NOMO-1 (cell line): ENCODE measurements around the gene IGF2BP1.
"Not testable (repeated sequence)": the region's sequence is repeated elsewhere in the genome, so short reads cannot be mapped to it uniquely, and the experiment has no call there.

Source experiments
- DNase-seq, 2 experiments: peaks; one replicate each; lab custom pipeline; 2025; ENCODE audit not compliant: unreplicated experiment in 2 of 2; lab: John Stamatoyannopoulos, UW

Gene IGF2BP1

DNA sequence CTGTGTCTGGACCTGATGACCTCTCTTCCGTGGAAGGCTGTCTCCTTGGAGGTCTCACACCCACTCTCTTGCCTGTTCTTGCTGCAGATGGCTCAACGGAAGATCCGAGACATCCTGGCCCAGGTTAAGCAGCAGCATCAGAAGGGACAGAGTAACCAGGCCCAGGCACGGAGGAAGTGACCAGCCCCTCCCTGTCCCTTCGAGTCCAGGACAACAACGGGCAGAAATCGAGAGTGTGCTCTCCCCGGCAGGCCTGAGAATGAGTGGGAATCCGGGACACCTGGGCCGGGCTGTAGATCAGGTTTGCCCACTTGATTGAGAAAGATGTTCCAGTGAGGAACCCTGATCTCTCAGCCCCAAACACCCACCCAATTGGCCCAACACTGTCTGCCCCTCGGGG is 52.1 kb downstream of the IGF2BP1 start:
- DNase-seq, result no peak

DNA sequence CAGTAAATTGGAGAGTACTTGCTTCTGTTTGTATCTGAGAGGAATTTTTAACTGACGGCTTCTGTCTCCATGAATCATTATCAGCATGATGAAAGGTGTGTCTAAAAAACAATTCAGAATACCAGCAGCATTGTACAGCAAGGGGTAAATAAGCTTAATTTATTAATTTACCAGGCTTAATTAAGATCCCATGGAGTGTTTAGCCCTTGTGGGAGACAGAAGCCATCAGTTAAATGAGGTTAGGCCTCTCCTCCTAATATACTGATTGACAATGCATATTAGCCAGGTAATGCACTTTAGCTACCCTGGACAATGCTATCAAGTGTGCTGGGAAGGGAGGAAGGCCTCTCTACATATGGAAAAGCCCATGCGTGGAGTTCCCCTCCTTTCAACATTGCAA is 53.4 kb downstream of the IGF2BP1 start:
- DNase-seq, result no peak

DNA sequence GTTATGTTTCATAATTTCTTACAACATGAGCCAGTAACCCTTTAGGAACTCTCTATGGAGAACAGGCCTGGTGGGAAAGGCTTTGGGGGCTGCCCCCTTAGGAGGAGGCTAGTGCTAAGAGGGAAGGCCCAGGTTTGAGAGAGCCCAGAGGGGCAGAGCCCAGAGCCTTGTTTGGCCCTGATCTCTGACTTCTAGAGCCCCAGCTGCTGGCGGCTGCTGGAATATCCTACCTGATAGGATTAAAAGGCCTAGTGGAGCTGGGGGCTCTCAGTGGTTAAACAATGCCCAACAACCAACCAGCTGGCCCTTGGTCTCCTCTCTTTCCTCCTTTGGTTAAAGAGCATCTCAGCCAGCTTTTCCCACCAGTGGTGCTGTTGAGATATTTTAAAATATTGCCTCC is 54.1 kb downstream of the IGF2BP1 start:
- DNase-seq, result no peak

DNA sequence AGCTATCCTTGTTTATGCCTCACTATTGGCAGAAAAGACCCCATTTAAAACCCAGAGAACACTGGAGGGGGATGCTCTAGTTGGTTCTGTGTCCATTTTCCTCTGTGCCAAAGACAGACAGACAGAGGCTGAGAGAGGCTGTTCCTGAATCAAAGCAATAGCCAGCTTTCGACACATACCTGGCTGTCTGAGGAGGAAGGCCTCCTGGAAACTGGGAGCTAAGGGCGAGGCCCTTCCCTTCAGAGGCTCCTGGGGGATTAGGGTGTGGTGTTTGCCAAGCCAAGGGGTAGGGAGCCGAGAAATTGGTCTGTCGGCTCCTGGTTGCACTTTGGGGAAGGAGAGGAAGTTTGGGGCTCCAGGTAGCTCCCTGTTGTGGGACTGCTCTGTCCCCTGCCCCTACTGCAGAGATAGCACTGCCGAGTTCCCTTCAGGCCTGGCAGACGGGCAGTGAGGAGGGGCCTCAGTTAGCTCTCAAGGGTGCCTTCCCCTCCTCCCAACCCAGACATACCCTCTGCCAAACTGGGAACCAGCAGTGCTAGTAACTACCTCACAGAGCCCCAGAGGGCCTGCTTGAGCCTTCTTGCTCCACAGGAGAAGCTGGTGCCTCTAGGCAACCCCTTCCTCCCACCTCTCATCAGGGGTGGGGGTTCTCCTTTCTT is 56.1 kb downstream of the IGF2BP1 start:
- no peak for DNase-seq

DNA sequence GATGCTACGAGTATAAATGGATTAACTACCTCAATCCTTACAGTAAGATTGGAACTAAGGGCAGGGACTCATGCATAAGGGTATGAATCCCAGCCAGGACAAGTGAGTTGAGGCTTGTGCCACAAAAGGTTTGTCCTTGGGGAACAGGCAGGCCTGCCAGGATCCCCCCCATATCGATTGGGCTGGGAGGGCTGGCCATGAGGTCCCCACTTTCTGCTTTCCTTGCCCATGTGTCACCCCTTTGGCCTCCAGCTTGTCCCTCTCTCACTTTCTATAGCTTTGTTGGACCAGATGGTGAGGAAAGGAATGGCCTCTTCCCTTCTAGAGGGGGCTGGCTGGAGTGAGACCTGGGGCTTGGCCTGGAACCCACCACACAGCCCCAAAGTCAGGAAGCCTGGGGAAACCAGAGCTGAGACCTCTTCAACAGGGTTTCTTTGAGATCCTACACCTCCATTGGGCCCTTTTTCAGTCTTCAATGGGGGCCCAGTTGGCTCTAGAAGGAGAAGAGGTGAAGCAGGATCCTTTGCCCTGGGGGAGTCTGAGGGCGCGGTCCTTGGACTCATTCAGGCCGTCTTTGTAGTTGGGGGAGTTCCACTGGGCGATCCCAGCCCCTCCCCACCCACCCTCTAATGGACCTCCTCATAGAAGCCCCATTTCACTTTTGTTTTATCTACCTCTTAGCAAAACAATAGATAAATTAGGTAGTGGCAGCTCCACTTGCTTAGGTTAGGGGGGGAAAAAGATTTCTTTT is 57.3 kb downstream of the IGF2BP1 start:
- DNase-seq, result no peak

DNA sequence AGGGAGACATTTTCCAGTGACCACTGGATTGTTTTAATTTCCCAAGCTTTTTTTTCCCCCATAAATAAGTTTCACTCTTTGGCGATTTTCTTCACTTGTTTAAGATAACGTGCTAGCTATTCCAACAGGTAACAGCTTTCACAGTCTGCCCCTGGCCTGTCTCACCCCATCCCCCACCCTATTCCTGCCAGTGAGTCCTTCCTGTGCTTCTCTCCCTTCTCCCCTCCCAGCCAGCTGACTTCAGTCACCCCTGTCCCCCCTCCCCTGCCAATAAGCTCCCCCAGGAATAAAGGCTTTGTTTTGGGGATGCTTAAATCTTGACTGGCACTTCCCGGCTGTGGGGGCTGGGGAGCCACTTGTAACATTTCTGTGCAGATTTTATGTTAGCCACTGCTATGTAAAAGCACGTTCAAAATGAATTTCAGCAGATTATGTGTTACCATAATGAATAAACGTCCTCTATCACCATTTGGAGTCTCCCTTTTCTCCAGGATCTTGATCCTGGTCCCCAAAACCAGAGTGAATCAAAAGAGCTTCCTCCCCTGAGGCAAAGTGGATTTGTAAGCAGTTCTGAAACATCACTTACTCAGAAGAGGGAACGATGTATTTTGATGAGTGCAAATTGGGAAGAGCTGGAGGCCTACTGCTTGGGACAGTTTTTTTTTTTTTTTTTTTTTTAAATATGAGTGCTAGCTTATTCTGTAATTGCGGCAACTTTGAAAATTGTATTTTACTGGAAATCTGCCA is 58.2 kb downstream of the IGF2BP1 start:
- no peak for DNase-seq

DNA sequence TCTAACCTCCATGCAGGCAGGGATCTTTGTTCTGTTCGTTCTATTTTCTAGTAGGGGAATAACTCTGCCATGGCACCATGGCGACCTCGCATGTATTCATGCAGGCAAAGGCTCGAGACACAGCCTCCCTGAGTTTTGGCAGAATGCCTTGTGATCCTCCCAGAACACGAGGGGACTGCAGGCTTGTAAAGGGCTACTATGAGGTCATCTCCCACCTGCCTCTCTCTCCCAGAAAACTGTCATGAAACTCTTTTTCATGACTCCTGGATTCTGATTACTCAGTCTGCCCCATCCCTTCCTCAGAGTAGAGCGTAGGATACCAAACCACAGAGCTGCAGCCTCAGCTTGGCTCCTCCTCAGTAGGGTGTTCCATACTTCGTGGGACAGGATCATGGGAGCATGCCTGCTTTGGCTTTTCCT is 64.3 kb downstream of the IGF2BP1 start:
- DNase-seq, result no peak

DNA sequence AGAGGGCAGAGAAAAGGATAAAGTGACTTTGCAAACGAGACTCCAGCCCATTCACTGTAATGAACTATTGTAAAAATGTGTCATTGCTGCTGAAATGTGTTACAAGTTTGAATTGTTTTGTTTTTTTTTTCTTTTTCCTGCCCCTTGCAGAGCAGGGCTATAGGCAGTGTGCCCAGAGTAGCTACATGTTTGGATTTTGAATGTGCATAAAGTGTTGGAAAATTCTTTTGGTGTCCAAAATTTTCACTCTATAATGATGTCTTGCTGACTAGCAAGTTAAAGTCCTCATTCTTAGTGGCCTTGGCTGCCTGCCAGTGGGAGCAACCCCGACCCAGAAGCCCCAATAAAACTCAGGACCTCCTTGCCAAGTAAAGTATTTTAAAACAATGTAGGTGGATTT is 66.5 kb downstream of the IGF2BP1 start:
- DNase-seq, result no peak

DNA sequence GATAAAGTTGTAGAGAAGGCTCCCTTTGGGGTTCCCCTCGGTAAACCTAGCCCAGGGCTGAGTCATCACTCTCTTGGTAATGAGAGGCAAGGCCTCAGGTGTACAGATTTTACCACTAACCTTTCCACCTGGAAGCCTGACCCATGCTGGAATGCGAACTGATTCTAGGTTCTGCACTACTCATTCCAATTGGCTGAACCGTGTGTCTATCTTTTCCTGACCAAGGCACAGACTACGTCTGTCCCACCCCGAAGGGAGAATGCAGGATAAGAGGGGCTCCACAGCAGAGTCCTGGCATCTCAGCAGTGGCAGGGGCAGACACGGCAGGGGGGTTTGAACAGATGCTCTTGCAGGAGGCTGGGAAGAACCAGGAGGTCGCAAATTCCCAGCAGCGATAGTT is 70.0 kb downstream of the IGF2BP1 start:
- DNase-seq, result no peak

DNA sequence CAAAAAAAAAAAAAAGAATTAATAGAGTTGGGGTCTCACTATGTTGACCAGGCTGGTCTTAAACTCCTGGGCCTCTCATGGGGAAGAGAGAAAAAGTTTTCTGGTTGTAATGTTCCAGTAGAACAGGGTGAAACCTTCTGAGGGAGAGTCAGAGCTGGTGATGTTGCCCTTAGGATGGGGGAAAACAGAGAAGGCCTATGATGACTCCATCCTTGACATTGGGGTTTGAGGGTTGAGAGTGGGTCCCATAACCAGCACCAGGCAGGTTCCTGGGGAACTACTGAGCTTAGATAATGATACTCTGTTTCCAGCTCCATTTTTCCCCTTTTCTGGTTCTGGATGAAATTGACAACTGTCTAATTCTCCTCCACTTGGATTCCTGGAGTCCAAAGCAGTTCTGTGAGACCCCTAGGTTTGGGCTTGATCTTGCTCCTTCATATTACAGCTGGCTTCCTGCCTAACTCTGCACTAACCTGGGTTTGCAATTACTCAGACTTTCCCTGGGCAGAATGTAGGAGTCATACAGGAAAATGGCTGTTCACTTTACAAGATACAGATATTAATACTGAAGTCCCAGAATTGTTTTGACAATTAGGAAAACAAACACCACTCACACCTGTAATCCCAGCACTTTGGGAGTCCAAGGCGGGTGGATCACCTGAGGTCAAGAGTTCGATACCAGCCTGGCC is 72.5 kb downstream of the IGF2BP1 start:
- no peak for DNase-seq

DNA sequence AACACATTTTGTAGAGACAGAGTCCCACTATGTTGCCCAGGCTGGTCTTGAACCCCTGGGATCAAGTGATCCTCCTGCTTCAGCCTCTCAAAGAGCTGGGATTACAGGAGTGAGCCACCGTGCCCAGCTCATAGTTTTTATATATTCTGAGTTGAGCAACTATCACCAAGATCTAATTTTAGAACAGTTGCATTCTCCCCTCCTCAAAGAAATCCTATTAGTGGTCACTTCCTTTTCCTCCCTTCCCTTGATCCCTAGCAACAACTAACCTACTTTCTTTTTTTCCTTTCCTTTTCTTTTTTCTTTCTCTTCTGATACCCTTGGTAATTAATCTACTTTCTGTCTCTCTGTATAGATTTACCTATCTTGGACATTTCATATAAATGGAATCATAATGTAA is 73.9 kb downstream of the IGF2BP1 start:
- peak in 1 of 2 experiments; percentile 11 for DNase-seq

DNA sequence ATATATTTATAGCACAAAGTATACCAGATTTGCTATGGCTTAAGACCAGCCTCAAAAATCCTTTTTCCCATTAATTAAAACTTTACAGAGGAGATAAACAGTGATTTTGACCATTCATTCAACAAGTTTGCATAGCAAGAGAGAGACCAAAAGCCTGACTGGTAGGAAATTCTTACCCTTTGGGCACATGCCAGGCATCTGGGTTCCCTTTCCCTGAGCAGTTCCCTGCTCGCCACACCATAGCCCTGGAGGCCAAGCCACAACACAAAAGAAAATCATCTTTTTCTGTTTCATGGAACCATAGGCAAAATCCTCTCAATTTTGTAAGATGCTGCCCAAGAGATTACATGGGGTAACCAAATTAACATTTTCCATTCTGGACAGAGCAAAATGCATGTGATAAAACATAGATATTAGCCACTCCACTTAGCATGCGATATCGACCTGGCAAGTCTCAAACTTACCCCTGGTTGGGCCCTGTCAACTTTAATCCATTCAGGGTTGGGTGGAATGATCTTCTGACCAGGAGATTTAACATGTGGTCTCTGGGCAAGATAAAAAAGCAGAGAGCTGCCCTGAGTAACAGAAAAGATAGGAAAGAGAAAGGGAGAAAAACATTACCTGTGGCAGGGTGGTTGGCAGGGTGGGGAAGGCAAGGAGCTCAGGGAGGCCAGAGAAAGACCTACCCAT is 77.8 kb downstream of the IGF2BP1 start:
- no peak for DNase-seq

DNA sequence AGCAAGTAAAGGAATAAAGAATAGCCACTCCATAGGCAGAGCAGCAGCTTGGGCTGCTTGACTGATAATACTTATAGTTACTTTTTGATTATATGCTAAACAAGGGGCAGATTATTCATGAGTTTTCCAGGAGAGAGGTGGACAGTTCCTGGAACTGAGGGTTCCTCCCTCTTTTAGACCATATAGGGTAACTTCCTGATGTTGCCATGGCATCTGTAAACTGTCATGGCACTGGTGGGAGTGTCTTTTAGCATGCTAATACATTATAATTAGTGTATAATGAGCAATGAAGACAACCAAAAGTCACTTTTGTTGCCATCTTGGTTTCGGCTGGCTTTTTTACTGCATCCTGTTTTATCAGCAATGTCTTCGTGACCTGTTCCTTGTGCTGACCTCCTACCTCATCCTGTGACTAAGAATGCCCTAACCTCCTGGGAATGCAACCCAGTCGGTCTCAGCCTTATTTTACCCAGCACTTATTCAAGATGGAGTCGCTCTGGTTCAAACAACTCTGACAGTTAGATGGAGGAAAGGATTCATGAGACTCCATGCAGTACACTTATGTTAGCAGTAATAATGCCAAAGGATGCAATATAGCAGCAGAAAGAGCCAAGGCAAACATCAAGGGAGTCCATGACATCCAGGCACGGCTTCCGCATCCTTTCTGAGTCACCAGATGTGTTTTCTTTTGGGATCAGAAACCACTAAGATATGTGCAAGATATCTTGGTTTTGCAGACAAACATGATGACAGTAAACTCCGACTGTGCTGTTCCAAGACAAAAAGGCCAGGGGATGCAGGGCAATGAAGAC is 79.6 kb downstream of the IGF2BP1 start:
- DNase-seq, result no peak

DNA sequence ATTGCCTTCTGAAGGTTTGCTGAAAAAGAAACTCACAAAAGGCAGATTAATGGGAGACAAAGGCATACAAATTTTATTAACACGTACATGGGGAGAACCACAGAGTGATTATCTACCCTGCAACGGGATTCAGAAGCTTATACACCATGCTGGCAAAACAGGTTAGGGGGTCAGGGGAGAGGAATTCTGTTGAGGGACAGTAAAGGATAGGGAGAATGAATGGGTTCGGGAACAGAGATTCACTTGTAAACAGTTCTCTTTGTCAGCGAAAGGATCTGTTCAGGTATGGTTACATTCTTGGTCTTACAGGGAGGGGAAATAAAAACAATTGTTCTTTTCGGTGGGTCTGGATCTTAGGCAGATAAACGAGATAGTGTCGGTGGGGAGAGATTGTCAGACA is 81.1 kb downstream of the IGF2BP1 start:
- no peak for DNase-seq

DNA sequence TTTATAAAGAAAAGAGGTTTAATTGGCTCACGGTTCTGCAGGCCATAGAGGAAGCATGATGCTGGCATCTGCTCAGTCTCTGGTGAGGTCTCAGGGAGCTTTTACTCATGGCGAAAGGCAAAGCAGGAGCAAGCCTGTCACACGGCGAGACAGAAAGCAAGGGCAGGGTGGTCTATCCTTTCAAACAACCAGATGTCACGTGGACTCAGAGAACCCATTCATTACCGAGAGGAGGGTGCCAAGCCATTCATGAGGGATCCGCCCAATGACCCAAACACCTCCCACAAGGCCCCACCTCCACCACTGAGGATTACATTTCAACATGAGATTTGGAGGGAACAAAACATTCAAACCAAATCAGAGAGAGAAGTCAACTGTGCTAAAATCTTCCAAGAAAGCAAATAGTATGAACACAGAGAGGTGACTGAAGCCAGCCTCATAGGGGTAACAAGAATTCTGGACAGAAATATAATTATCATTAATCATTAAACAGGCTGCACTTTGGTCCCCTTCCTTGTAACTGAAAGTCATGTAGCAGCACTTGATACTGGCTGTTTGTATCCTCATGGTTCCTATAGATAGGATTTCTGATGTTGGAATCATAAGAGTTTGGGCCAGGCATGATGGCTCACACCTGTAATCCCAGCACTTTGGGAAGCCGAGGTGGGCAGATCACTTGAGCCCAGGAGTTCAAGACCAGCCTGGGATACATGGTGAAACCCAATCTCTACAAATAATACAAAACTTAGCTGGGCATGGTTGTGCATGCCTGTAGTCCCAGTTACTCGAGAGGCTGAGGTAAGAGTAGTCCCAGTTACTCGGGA is 82.9 kb downstream of the IGF2BP1 start:
- DNase-seq, result no peak

DNA sequence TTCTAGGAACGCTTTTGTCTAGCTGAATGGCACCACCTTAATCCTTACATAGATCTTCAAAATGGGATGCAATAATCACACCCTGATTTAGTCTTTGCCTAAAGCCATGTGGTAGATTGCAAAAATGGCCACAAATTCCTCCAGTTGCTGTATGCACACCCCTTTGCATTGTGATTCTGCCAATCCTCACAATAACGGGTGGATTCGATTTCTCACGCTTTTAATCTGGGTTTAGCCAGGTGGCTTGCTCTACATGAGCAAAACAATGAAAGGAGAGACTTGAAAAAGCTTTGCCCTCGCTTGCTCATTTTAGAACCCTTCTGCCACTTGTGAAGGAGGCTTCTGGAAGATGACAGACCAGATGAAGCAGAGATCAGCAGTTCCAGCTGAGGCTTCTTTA is 85.0 kb downstream of the IGF2BP1 start:
- no peak for DNase-seq

DNA sequence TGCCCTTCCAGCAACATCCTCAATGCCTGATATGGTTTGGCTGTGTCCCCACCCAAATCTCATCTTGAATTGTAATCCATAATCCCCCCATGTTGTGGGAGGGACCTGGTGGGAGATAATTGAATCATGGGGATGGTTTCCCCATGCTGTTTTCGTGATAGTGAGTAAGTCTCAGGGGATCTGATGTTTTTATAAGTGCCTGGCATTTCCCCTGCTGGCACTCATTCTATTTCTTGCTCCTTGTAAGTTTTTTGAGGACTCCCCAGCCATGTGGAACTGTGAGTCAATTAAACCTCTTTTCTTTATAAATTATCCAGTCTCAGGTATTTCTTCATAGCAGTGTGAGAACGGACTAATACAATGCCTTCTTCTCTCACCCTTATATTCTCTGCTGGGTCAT is 87.9 kb downstream of the IGF2BP1 start:
- not testable (repeated sequence) for DNase-seq

DNA sequence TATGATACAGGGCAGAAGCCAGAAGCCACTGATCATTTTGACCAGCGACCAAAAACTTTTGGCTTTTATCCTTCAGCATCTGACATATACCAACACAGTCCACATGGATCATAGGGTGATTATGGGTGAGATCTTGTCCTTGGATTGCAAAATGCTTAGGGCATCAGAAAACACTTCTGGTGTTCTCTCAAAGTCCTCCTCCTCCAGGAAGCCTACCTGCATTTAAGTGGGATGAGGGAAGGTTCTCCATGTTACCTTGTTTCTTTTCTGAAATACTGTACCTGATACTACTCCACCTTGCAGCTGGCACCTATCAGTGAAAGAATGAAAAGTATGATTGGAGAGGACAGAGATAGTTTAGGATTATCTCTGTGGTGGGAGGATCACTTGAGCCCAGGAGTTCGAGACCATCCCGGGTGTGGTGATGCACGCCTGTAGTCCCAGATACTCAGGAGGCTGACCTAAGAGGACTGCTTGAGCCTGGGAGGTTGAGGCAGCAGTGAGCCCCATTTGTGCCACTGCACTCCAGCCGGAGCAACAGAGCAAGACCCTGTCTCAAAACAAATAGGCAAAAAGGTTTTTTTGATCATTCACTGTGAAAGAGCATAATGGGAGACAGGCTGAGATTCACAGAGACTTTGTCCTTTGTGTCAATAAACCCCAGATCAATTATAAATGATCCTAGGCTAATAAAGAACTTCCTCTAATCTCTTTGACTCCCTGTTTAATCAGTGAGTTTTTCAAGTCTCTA is 88.6 kb downstream of the IGF2BP1 start:
- DNase-seq, result no peak

DNA sequence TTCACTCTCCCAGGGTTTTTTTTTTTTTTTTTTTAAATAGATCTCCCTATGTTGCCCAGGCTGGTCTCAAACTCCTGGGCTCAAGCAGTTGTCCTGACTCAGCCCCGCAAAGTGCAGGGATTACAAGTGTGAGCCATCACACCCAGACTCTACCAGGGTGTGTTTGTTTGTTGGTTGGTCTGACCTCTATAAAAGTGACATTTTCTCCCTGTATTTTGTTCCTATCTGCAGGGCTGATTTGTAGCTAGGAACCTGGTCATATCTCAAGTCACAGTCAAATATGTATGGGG is 89.1 kb downstream of the IGF2BP1 start:
- no peak for DNase-seq
